ENCODE data around the gene SMARCD3. TPM values are rescaled to one million over a fixed set of nuclear protein-coding genes. Genes with fewer than 3 reads are reported as not detected.
A peak's percentile ranks its signal among the peaks of the same experiment; 100 is the strongest.

Gene SMARCD3
- total and polyA plus RNA-seq, 9 of the 15 experiments (the other 6 are each of a cell fraction or from before 2014, with no cell fraction given) = 0.43 to 3.6 (median 2.6) TPM

DNA sequence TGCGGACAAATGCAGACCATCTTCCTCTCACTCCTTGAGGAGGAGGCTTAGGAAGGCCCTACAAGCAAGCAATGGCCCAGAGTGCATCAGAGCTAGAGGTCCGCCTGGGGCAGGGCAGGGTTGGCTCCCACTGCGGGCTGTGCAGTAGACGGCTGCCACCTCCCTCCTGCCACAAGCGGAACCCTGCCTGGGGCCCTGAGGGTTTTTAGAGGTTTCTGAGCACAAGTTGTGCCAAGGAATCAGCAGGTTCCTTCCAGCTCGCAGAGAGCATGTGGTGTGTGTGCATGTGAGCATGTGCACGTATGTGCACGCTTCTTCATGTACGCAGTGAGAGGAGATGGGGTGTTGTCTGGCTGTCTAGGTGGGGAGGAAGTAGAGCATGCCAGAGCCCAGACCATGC, 25.9 kb upstream of the SMARCD3 start:
- Histone ChIP-seq H3K27me3 (ENCODE audit: control insufficient read depth in 2 of 2, insufficient read depth in 2 of 2, low read length in 2 of 2) (peaks cover 29 to 84% of the 10 kb centered on the region in 2 experiments), H3K27ac (ENCODE audit: extremely low read depth, low read depth, low read length) (no peak overlapping the region), H3K36me3 (ENCODE audit: control insufficient read depth, insufficient read depth, low read length) (no peaks in the 10 kb centered on the region), H3K4me2 (ENCODE audit: insufficient read depth, low read length) (no peak overlapping the region), H3K4me3 (no peak overlapping the region), H3K9ac (ENCODE audit: insufficient read depth in 1 of 2, low read depth in 2 of 2, low read length in 2 of 2) (no peak overlapping the region; a peak in 1 of 4 replicates), H2AFZ (ENCODE audit: low read depth, low read length) (no peak overlapping the region), H3K9me1 (ENCODE audit: control insufficient read depth, insufficient read depth, low read length) (peaks cover 6% of the 10 kb centered on the region), H3K9me3 (replicated peaks; ENCODE audit: control insufficient read depth, insufficient read depth, low read depth, low read length) (no peaks in the 10 kb centered on the region), H3K79me2 (ENCODE audit: control insufficient read depth, insufficient read depth, low read length) (no peaks in the 10 kb centered on the region), H3K4me1 (replicated peaks in 1 of 2; ENCODE audit: control insufficient read depth in 2 of 2, insufficient read depth in 2 of 2, low read length in 2 of 2) (peaks cover 11 to 44% of the 10 kb centered on the region in 2 experiments; a peak in 4 of 5 replicates), H4K20me1 (replicated peaks; ENCODE audit: control insufficient read depth, insufficient read depth, low read length) (peaks cover 17% of the 10 kb centered on the region)
- intact Hi-C loops (cut with micrococcal nuclease) (no loop called here), in situ Hi-C loops (cut with MboI) (no loop called here)
- TF ChIP-seq HNRNPLL (IDR thresholded peaks at IDR 0.05; ENCODE audit: low read depth, low read length, poor library complexity, severe bottlenecking) (no peak), ZNF431 (CRISPR knock-in tag; IDR thresholded peaks at IDR 0.05) (no peak), NR2C2 (CRISPR knock-in tag; IDR thresholded peaks at IDR 0.05) (no peak), NR2C2 (tag; IDR thresholded peaks at IDR 0.05) (no peak), ZNF395 (CRISPR knock-in tag; IDR thresholded peaks at IDR 0.05) (no peak)
- no peak for DNase-seq (ENCODE audit: extremely low read depth in 1 of 4, low spot score in 3 of 4)
- peak; percentile 15 for FAIRE-seq
- whole genome bisulfite sequencing (ENCODE audit: insufficient coverage, low coverage, missing lambda C conversion rate) = 14% methylated on average over 9 of the region's 9 CpGs
- ATAC-seq = no peak
- no TSS peak for BruUV-seq (replicated peaks)
- CTCF ChIA-PET (ENCODE audit: low intra/inter-chr PET ratio) = interaction anchor here (0.5 kb wide), 1 partner anchor 869 kb away, joined by 3 read pairs; no protein-coding TSS in a partner anchor
- POLR2A ChIA-PET = interaction anchor here (0.6 to 1.4 kb wide), 5 partner anchors 7 to 223 kb away, joined by 3 to 4 read pairs (median 3); no protein-coding TSS in a partner anchor

Data from K562 (cell line).